Cortex of kidney (tissue), 1 donor: ENCODE results near the gene SCD.

Experiments
- DNase-seq: peaks from one replicate; lab custom pipeline; 2025; lab: John Stamatoyannopoulos, UW

SCD gene

DNA sequence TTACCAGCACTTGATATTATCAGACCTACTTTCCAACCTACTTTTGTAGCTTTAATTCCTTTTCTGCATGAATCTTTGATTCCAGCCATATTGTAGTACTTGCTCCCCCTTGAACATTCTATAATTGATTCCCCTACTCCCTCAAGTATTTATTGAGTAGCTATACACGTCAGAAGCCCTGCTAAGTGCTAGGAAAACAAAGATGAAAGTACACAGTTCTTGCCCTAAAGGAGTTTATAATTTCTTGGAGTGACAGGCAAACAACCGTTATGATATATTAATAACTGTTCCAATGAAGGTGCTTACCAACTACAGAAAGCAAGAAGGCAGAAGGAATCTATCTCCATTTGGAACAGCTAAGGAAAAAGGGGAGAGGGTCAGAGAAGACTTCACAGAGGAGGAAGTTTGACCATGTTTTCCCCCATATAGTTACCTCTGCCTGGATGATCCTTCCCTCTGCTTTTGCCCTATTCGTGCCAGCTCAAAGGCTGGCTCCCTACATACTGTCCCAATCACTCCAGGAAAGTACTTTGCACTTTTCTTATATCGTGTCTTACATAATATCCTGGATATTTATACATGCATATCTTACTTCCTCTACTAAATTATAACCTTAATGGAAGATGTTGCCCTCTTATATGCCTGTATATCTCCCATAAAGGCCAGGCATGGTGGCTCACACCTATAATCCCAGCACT, 54.7 kb downstream of the SCD start:
- no peak for DNase-seq

- no peak for DNase-seq
Observed at GRCh38 chr10:100403734-100404133, 56.7 kb downstream of the SCD start.

- DNase-seq, result no peak
Observed at GRCh38 chr10:100413173-100413572, 66.1 kb downstream of the SCD start.
